ENCODE results near the gene ACP7. TPM values are rescaled to one million over a fixed set of nuclear protein-coding genes. Genes with fewer than 3 reads are reported as not detected.

Gene ACP7
- total RNA-seq, 1 experiment from 2014 or later, result not detected

- Histone ChIP-seq H3K4me3 (no peak overlapping the region), H3K27me3 (no peaks in the 10 kb centered on the region), H3K36me3 (peaks cover 4% of the 10 kb centered on the region), H3K9me3 (no peaks in the 10 kb centered on the region)
- DNase-seq, result no peak
These were observed 64.9 kb downstream of the ACP7 start for GRCh38 chr19:39148939-39149529.

- DNase-seq, result no peak
- Histone ChIP-seq H3K4me3 (no peak overlapping the region), H3K27me3 (no peaks in the 10 kb centered on the region), H3K36me3 (peaks cover 4% of the 10 kb centered on the region), H3K9me3 (no peaks in the 10 kb centered on the region)
These were observed 66.1 kb downstream of the ACP7 start for GRCh38 chr19:39150235-39150634.

GRCh38 chr19:39150807-39151600 is 66.8 kb downstream of the ACP7 start:
- no peaks in the 10 kb centered on the region for H3K9me3 ChIP-seq
- H3K4me3 ChIP-seq, result no peak overlapping the region
- no peak for DNase-seq
- H3K27me3 ChIP-seq, result no peaks in the 10 kb centered on the region
- H3K36me3 ChIP-seq, result peaks cover 4% of the 10 kb centered on the region

- no peak for DNase-seq
- H3K27me3 ChIP-seq, result no peaks in the 10 kb centered on the region
- H3K9me3 ChIP-seq, result no peaks in the 10 kb centered on the region
- peaks cover 4% of the 10 kb centered on the region for H3K36me3 ChIP-seq
- no peak overlapping the region for H3K4me3 ChIP-seq
These were observed 67.9 kb downstream of the ACP7 start for GRCh38 chr19:39152066-39152465.

- Histone ChIP-seq H3K36me3 (no peaks in the 10 kb centered on the region; the same call in 1 of the 2 replicates), H3K27me3 (no peaks in the 10 kb centered on the region), H3K9me3 (no peaks in the 10 kb centered on the region), H3K4me3 (no peak overlapping the region)
- DNase-seq, result no peak
These were observed 70.0 kb downstream of the ACP7 start for GRCh38 chr19:39154100-39154628.

- no peak for DNase-seq
- H3K4me3 ChIP-seq, result no peak overlapping the region
- H3K36me3 ChIP-seq, result no peaks in the 10 kb centered on the region; the same call in 1 of the 2 replicates
- H3K9me3 ChIP-seq, result no peaks in the 10 kb centered on the region
- H3K27me3 ChIP-seq, result no peaks in the 10 kb centered on the region
These were observed 70.5 kb downstream of the ACP7 start for GRCh38 chr19:39154629-39155100.

GRCh38 chr19:39155114-39155700 is 71.0 kb downstream of the ACP7 start:
- no peaks in the 10 kb centered on the region for H3K27me3 ChIP-seq
- no peak overlapping the region for H3K4me3 ChIP-seq
- no peaks in the 10 kb centered on the region for H3K9me3 ChIP-seq
- H3K36me3 ChIP-seq, result no peaks in the 10 kb centered on the region; the same call in 1 of the 2 replicates
- no peak for DNase-seq

GRCh38 chr19:39155741-39156140 is 71.6 kb downstream of the ACP7 start:
- no peak for DNase-seq
- no peaks in the 10 kb centered on the region for H3K9me3 ChIP-seq
- H3K27me3 ChIP-seq, result no peaks in the 10 kb centered on the region
- H3K36me3 ChIP-seq, result no peaks in the 10 kb centered on the region; the same call in 1 of the 2 replicates
- H3K4me3 ChIP-seq, result no peak overlapping the region

- H3K36me3 ChIP-seq, result no peaks in the 10 kb centered on the region; the same call in 1 of the 2 replicates
- H3K27me3 ChIP-seq, result no peaks in the 10 kb centered on the region
- no peaks in the 10 kb centered on the region for H3K9me3 ChIP-seq
- no peak for DNase-seq
- no peak overlapping the region for H3K4me3 ChIP-seq
These were observed 72.4 kb downstream of the ACP7 start for GRCh38 chr19:39156326-39157230.

- no peaks in the 10 kb centered on the region for H3K27me3 ChIP-seq
- no peaks in the 10 kb centered on the region for H3K9me3 ChIP-seq
- no peak overlapping the region for H3K4me3 ChIP-seq
- no peaks in the 10 kb centered on the region; the same call in 1 of the 2 replicates for H3K36me3 ChIP-seq
- DNase-seq, result no peak
These were observed 73.3 kb downstream of the ACP7 start for GRCh38 chr19:39157275-39157996.

- Histone ChIP-seq H3K27me3 (no peaks in the 10 kb centered on the region), H3K9me3 (no peaks in the 10 kb centered on the region), H3K36me3 (no peaks in the 10 kb centered on the region; the same call in 1 of the 2 replicates), H3K4me3 (no peak overlapping the region)
- no peak for DNase-seq
These were observed 73.8 kb downstream of the ACP7 start for GRCh38 chr19:39157997-39158389.

GRCh38 chr19:39158646-39159260 is 74.6 kb downstream of the ACP7 start:
- no peak for DNase-seq
- Histone ChIP-seq H3K4me3 (no peak overlapping the region), H3K9me3 (no peaks in the 10 kb centered on the region), H3K27me3 (no peaks in the 10 kb centered on the region), H3K36me3 (no peaks in the 10 kb centered on the region; the same call in 1 of the 2 replicates)

- H3K9me3 ChIP-seq, result no peaks in the 10 kb centered on the region
- no peaks in the 10 kb centered on the region; the same call in 1 of the 2 replicates for H3K36me3 ChIP-seq
- DNase-seq, result peak; percentile 92
- H3K27me3 ChIP-seq, result no peaks in the 10 kb centered on the region
- H3K4me3 ChIP-seq, result no peak overlapping the region
These were observed 76.3 kb downstream of the ACP7 start for GRCh38 chr19:39160523-39160861.
